ENCODE measurements around the gene ACOXL.
"Not testable (repeated sequence)": the region's sequence is repeated elsewhere in the genome, so short reads cannot be mapped to it uniquely, and the experiment has no call there.

The ACOXL gene

GRCh38 chr2:111022633-111023032, 290.3 kb downstream of the ACOXL start:
- no peak for DNase-seq

- DNase-seq = no peak
These were observed 292.1 kb downstream of the ACOXL start for GRCh38 chr2:111024496-111024895.

DNA sequence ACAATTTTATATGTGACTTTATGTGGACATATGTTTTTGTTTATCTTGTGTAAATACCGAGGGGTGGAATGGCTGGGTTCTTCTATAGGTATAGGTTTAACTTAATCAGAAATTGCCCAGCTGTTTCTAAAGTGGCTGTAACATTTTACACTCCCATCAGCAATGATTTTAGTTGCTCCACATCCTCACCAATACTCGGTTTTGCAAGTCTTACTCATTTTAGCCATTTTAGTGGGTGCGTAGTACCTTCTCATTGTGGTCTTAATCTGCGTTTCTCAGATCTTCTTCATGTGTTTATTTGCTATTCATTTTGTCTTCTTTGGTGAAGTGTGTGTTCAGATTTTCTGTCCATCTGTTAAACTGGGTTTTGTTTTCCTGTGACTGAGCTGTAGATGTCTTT, 292.9 kb downstream of the ACOXL start:
- DNase-seq = no peak

DNA sequence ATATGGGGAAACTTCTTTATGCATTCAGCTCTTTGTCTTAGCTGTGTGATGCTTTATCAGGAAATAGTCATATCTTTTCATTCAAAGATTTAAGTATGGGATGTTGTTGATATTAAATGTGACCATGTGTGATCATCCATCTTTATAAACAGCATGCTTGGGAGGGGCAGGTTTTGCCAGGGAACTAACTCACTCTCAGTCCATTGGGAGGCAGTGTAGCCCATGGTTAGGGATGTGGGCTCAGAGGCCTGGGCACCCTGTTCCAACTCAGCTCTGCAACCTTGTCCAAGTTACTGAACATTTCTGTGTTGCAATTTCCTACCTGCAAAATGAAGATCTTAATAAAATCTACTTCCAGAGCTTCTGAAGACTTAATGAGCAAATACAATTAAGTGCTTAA, 296.3 kb downstream of the ACOXL start:
- DNase-seq = no peak

- DNase-seq = no peak
These were observed 297.0 kb downstream of the ACOXL start for GRCh38 chr2:111029181-111029927.

DNA sequence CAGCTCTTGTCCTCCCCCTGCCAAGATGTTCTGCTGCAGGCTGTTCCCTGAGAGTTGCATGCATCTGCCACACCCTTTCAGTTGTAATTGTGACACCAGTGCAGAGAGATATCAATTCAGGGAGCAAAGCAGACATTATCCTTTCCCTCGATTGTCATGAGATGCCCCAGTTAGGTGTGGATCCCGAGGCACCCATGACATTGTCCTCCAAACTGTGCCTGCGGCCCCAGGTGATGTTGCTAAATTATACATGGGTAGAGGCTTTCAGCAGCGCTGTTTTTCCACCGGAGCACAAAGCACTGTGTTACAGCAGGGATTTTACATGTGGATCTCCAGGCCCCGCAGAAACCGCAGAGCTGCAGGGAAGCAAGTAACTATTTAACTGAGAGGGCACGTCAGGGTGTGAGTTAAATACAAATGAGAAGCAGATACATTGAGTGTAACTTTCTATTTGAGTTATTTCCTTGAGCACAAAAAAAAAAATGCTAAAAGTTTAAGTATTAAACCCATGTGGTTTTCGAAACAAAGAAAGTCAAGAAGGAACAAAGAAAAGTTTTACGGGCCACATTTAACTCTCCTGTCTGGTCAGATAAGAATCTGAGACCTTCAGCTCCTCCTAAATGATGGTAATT, 298.0 kb downstream of the ACOXL start:
- DNase-seq = no peak

GRCh38 chr2:111030945-111031344, 298.6 kb downstream of the ACOXL start:
- no peak for DNase-seq

DNA sequence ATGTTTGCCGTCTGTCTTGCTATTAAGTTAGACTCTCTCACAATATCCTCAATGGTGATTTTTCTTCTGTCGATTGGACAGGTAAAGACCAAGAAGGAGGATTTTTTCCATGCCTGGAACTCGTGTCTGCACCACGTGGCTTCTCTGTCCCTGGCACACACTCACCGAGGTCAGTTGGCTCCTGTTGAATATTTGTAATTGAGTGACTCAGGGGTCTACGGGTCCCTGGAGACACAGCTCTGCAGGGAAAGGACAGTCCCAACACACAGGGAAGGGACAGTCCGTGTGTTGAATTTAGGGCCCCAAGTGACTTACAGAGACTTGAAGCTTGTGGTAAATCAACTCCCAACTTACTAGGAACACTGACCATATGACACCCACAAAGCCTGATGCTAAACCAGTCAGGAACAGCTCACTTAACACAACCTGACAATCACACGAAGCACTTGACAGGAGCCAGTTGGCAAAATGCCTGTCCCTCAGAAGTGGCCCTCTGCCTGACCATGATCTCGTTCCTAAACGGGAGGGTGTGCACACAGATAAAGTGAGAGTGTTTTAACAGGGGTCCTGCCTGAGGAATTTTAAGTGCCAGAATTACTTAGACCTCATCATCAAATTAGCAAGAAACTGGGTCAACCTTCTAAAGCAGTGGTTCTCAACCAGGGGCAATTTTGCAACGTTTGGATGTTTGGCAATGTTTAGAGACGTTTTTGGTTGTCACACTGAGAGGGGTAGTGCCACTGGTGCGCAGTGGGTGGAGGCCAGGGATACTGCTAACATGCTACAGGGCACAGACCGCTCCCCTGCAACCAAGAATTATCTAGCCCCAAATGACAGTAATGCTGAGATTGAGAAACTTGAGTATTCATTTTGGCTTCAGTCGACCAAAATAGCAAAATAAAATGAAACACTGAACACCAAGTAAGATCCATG, 299.4 kb downstream of the ACOXL start:
- no peak for DNase-seq

DNA sequence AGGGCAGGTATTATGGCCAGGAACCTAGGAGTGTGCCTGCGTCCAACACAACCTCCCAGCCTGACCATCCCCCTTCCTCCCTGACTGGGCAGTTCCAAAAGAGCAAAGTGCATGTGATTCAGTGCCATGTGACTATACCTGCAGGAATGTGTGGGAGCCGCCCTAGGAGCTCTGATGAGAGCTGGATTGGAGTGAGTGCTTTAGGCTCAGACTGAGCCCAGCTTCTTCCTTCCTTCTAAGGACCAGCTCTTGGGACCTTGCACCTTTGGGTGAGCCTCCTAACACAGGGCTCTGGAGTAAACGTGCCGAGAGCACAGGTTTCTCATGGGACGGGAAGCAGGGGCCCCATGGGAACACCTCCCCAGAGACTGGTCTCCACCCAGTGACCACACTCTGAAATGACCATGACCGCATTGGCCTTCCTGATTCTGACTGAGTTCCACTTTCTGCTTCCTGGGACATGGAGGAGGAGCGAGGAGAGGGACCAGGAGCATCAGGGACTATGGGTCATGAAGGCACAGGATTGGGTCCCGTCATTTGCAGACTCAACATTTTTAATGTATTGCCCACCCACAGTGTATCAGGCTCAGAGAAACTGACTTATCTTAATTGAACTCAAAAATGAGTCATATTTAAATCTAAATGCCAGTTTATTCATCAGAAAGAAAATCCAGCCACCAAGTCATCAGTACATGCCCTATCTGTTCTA, 300.5 kb downstream of the ACOXL start:
- no peak for DNase-seq

GRCh38 chr2:111034146-111034545, 301.8 kb downstream of the ACOXL start:
- no peak for DNase-seq

GRCh38 chr2:111034606-111035005, 302.2 kb downstream of the ACOXL start:
- no peak for DNase-seq

DNA sequence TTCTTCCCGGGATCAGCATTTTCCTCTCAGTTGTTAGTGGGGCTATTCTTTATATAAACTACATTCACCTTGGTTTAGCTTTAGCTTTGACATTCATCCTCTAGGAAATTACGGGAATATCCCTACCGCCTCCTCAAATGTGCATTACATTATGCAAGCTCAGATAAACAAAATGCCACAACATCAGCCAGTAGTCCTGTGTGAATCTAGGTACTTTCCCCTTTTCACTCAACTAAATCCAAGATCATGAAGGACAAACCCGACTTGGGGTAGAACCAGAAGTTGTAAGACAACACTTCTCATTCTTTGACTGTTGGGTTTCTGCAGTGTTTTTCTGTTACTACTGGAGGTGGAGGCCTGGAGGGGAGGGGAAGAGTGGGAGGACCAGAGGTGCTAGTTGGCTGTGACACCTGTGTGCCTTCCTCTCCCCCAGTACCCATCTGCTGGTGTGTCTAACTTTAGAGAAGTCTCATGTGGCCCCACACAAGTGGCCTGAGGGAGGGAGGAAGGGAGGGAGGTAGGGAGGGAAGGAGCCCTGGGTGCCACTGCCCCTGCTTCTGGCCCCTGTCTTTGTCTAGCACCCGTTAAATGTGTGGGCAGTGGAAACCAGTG, 303.6 kb downstream of the ACOXL start:
- no peak for DNase-seq

- DNase-seq = no peak
These were observed 304.8 kb downstream of the ACOXL start for GRCh38 chr2:111037128-111037527.

- no peak for DNase-seq
These were observed 307.4 kb downstream of the ACOXL start for GRCh38 chr2:111039628-111040383.

DNA sequence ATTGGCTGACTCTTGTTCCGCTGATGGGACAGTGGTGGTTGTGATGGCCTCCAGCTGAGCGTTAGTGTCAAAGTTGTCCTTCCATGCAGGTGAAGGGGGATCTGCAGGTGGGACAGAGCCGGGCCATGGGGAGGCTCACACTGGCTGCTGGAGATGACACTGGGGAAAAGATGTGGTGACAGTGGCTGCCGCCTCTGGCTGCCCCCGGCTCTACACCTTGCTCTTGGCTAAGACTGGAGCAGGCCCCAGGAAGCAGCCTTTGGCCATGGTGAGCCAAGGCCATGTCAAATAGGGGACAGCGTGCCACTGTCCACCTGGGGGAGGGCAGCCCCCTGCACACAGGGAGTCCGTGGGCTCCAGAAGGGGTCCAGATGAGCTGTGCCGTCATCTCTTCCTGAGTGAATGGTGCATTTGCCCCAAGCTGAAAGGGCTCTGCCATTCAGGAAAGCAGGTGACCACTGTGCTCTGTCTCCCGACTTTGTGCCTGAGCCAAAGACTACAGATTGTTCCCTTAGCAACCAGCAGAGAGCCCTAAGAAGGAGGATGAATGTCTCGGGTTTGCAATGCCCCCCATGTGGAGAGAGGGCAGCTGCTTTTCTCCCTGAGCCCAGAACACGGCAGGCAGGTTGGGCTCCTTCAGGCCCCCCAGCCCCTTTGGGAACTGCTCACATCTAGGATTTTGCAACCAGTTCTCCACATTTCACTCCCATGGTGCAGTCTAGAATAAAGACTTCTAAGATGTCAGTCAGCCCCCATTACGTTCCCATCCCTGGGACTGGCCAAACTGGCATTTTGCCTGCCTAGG, 309.2 kb downstream of the ACOXL start:
- DNase-seq = no peak

DNA sequence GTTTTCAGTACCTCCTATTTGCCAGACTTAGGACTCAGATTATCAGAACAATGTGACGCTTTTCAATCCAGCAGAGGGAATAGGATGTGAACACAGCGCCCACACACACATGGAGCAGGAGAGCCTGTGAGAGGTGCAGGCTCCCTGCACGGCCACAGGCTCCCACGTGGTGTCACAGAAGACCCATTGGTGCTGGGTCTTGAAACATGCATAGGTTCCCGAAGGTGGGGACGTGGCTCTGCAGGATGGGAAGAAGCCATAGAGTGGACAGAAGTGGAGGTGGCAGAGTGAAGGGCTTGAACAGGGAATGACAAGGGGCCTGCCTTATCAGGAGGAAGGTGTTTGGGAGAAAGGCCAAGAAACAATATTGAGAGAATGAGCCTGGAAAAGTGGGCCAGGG, 309.9 kb downstream of the ACOXL start:
- DNase-seq = no peak

DNA sequence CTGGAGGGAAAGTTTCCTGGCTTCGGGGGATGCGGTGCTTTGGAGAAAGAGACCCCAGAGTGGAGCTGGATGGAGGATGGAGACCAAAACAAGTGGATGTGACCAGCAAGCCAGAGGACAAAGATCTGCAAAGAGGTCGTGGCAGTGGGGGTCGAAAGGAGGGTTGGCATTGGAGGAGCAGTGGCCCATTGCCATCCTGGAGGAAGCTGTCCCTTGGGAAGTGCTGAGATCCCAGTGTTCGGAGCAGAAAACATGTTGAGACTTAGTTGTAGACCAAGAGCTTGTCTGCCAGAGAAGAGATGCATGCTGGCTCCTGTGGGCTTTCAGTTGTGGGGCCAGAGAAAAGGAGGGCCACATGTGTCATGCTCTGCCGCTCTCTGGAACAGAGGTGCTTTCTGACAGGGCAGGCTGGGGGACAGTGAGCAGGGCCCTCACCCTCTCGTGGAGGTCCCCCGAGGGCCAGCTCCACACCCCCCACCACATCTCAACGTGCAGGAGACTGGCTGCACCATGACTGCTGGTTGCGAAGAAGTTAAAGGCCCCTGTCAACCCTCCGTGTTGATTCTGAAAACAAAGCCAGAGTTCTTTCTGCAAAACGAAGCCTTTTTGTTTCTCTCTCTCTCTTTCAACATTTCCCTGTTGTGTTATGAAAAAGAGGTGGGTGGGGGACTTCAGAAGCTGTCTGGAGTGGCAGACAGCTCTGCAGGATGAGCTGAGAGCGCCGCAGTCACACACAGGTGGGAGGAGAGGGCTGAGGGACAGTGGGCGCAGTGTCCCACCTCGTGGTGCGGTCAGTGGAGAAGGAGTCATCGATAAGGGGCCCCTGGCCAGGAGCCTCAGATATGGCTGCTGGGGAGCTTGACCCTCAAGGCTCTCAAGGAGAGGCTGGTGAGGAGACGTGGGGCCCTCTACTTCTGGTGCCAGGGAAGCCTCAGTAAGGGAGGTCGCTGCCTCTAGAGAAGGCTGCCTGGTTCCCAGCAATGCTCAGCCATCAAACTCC, 310.7 kb downstream of the ACOXL start:
- no peak for DNase-seq

DNA sequence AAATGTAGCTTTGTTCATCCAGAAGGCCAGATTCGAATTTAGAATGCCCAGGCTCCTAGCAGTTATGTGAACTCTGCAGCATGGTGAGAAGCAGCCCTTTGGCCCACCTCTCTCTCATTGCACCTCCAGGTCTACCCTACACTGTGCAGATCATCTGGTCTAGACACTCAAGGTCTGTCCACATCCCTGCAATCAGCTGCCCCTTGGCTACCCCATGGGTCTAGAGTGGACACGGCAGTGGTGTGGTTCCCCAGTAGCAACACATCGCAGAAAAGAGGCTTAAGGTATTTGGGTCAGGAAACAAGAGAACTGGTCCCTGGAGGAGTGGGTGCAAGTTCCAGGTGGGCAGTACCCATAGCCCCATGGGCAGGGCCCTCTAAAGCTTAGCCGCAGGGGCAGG, 311.7 kb downstream of the ACOXL start:
- no peak for DNase-seq

DNA sequence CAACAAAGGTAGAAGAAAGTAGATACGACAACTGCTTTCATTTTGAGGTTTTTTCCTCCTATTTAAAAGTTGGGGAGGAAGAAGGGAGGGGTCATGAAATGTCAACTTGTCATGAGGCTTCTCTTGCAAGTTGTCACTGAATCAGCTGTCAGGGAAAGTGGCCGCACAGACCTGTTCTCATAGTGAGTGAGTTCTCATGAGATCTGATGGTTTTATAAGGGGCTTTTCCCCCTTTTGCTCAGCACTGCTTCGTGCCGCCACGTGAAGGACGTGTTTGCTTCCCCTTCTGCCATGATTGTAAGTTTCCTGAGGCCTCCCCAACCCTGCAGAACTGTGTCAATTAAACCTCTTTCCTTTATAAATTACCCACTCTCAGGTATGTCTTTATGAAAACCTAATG, 312.9 kb downstream of the ACOXL start:
- not testable (repeated sequence) for DNase-seq

Measured in right hindlimb (tissue), 1 donor.